Activated T-helper 1 cell treated with anti-CD3 and anti-CD28 coated beads, Interleukin-2, amount 50 U/mL, for 16 hours (primary cell): Measurements from ENCODE around the gene KIF26A.

Source experiments
- DNase-seq, 2 donors: peaks; one replicate each; pipeline ENCODE4 v3.0.0-alpha.2; 2020; ENCODE audit warnings: low read depth in 1 of 2, low spot score in 1 of 2

KIF26A gene

DNA sequence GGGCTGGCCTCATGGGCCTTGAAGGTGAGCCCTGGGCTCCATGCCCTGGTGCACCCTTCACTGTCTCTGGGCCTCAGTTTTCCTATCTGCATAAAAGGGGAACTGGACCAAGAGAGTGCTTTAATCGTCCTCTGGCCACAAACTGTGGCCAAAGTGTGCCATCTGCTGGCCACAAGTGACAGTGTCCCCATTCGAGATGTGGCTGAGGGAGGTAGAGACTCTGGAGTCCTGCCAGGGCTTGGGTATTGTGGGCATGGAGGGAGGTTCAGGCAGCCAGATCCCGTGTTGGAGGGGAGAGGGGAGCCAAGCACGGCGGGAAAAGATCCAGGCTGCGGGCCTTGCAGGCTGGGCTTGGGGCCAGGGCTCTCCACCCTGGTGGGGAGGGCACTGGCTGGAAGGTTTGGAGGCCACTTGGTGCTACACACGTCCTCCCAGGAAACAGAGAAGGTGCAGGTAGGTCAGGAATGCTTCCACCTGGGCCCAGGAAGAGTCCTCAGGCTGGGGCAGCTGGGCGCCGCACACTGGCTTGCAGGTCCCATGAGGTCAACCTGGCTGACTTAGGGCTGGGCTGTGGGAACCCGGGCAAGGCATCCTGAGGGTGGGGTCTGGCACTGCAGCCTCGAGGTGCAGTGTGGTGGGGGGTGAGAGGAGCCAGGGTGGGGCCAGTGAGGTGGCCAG is 7.3 kb upstream of the KIF26A start:
- no peak for DNase-seq

DNA sequence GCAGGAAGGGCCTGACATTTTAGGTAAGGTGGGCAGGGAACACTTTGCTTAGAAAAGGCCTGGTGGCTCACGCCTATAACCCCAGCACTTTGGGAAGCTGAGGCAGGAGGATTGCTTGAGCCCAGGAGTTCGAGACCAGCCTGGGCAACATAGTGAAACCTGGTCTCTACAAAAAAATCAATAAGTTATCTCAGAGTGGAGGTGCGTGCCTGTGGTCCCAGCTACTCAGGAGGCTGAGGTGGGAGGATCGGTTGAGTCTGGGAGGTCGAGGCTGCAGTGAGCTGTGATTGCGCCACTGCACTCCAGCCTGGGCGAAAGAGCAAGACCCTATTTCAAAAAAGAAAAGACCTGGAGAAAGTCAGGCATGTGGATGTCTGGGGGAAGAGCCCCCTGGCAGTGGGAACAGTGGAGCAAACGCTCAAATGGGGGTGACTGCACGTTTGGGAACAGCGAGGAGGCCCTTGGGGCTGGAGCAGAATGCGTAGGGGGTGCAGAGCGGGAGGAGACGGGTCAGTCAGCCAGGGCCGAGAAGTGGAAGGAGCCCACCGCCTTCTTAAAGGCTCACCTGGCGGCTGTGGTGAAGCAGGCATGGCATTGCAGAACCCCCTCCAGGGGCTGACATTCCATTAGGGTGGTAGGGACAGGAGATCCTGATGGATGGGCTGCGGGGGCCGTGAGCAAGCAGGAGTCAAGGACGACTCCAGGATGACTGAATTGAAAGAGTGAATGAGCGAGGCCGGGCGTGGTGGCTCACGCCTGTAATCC is 6.2 kb upstream of the KIF26A start:
- DNase-seq, result no peak

DNA sequence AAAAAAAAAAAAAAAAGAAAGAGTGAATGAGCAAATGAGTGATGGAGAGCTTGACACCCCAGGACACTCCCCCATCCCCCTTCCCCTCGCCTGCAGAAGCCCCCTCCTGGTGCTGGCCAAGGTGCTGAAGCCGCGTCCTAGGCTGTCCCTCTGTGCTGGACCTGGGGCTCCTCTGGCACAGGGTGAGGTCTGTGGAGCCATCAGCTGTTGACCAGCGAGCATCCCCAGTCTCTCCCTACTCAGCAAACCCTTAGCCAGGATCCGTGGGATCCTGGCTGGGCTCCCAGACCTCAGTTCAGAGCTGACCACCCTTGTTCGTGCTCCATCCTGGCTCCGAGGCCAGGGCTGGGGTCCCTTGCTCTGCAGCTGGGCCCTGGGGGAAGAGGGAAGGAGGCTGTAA is 5.4 kb upstream of the KIF26A start:
- DNase-seq, result no peak

DNA sequence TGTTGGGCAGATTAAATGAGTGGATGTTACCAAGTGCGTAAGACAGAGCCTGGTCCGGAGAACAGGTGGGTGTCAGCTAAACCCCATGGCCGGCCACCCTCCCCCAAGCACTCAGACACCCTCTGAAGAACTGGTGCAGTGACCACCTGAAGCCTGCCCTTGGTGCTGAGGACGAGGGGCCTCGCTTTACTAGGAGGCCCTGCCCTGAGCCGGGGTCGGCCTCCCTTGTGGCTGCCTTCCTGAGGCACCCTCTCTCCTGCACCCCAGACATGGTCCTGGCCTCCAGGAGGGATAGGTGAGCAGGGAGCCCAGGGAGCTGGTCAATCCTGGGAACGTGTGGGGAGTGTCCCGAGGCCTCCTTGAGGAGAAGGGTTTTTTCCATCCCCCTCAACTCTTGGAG is 4.9 kb upstream of the KIF26A start:
- DNase-seq, result no peak

DNA sequence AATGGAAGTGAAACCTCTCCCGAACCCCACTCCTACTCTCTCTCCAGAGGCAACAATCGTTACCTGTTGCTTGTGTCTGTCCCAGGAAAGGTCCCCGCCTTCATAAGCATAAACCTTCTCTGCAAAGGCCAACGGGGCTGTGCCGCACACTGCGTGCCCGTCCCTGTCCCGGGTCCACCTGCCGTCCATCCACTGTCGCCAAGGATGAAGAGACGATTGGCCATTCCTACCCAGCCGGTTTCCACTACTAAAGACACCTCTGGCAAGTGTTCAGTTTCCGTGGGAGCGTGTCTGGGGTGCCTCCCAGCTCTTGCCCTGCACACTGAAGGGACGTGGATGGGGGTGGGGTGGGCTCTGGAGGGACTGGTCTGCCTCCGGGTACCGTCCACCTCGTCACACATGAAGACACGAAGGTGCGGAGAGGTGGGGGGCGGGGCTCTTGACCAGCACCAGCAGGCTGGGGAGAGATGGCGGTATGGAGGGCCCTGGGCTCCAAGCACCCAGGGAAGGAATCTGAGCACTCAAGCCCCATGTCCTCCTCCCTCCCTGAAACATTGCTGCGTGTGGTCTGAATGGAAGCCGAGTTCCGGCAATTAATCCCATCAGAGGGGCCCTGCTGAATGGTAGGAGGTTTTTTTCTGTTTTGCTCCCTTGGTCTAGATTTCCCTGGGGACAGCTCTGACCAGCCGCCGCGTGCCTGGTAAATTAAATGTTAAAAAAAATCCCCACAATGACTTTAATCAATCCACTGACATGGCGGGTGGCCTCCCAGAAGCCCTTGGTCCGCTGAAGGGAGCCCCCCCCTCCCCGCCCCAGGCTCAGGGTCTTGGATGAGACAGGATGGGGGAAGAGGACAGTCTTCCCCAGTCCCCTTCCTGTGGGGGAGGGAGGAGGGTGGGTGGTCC is 4.1 kb upstream of the KIF26A start:
- DNase-seq, result no peak

DNA sequence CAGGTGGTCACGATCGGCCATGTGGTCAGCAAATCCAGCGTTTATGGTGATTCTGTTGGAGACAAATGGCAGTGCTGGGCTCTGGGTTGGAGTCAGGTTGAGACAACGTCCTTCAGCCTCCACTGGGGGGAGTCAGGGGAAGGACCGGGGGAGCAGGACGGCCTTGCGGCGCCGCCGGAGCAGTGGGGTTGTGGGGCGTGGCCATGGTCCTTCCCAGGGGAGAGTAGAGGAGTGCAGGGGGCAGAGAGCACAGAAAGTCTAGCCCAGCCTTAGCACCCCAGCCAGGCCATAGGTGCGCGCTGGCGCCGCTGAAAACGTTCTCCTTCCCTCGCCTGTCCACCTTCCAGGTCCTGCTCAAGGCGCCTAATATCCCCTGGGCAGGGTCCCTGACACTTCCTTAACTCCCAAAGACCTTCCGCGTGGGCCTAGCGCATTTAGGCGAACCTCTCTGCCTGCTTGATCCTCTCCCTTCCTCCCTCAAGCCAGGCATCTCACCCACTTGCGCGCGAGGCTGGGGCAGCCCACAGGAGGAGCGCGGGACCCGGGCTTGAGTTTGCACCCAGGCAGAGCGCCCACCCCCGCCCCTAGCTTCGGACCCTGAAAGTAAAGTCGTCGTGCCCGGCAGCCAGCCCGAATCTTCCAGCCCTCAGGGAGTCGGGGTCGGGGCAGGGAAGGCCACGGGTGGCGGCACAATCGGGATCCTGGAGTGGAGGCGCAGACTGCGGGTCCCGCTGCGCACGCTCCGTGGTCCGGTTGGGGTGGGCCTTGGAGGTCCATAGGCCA is 3.1 kb upstream of the KIF26A start:
- DNase-seq, result no peak

DNA sequence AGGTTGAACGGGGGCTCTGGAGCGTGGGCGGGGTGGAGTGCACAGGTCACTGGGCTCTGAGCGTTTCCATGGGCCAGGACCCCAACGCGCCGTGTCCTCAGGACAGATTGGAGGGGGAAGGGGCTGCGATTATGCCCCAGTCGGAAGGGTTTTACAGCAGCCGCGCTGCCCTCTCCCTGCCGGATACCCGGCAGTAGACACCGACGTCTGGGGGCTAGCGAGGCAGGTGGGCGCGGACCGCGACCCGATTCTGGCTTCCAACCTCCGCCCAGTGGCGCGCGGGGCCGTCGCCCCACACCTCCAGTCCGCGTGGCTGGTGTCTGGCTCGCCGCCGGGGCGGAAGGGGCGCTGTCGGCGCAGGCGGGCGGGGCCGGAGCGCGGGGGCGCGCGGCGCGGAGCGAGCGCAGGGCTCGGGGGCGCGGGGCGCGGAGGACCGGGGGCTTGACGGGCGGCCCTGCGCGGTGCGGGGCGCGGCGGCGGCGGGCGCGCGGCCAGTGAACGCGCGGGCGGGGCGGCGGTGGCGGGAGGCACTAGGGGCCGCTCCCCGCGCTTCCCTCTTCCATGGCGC is 2.4 kb upstream of the KIF26A start:
- no peak for DNase-seq

DNA sequence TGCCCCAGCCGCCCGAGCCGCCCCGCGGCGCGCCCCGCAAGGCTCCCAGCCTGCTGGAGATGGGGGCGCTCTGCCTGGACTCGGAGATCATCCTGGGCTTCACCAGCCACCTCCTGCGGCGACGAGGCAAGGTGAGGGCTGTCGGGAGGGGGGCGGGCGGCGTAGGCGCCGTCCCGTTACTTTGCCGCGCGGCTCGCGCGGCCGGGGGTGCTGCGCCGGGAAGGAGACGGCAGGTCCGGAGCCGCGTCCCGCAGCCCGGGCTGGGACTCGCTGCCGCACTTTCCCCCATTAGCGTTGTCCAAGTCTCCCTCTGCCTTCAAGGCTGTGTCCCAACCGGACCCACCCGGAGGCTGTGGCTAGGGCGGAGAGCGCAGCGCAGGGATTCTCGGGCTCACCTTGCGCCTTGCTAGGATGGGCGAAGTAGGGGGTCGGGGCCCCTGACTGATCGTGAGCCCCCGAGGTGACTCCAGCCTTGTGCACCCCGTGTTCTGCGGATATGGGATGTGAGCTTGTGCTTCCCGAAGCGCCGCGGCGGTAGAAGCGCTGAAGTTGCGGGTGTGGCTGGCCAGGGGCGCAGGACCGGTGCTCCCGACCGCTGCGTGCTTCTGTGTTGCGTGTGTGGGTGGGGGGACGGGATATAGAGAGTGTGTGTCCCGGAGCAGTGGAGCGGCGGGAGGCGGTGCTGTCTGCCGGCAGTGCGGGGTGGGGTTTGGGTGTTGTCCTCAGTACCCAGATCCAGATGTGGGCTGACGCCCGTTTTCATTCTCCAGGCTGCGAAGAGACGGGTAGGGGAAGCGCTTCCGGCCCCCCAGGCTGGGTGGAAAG is 1.7 kb upstream of the KIF26A start:
- no peak for DNase-seq

DNA sequence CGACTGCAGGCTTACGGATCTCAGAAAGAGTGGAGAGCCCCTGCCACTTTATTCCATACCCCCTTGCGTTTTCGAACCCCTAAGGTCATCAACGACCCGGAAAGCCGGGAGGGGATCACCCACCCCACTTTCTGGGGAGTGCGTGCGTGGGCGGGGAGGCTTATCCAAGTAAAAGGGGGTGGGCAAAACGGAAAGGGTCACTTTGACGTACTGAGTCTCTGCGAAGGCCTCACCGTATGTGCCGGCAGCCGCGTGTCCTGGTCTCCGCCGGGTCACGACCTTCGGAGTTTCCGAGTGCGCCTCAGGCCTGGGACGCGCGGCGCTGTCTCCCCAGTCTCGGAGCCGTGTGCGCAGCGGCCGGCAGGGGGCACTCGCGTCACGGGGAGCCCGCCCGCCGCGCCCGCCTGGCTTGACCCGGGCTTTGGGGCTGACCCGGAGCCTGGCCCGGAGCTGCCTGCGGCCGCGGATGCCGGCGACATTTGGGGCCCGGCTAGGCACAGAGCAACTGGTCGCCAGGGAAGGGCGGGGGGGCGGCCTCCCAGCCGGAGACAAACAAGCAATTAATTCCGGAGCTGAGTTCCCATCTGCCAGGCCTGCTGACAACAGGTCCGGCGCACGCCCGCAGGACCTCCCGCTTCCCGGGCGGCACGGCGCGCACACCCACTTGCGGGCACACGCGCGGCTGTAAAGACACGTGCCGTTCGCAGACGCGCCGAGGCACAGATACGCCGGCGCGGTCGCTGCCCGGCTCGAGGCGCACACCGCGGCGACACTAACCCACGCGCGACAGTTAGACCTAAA is 890 bp upstream of the KIF26A start:
- DNase-seq, result peak; percentile 37

DNA sequence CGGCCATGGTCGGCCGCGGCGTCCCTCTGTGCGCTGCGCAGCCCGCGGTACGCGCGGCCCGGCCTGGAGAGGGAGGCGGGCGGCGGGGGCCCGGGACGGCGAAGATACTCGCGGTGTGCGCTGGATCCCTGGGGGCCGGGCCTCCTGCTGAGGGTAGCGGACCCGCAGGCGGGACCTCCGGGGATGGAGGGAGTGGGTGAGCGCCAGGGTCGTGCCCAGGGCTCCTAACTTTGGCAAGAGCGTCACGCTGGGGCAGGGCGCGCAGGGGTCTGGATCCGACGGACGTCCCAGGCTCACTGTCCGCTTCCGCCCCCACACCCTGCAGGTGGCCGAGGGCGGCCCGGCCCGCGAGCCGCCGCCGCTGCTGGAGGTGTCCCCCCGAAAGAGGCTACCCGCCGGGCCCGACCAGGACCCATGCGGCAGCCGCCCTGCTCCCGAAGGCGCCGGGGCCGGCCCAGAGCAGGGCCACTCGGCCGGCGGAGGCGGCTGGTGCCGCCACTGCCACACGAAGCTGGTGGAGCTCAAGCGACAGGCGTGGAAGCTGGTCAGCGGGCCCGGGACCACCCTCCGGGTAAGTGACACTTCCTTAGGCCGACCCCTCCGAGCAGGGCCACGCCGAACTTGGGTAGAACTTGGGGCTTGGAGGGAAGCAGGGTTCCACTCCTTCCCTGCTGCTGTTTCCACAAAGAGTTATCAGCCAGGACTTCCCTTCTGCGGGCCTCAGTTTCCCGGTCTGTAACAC is 502 bp downstream of the KIF26A start:
- DNase-seq, result no peak

DNA sequence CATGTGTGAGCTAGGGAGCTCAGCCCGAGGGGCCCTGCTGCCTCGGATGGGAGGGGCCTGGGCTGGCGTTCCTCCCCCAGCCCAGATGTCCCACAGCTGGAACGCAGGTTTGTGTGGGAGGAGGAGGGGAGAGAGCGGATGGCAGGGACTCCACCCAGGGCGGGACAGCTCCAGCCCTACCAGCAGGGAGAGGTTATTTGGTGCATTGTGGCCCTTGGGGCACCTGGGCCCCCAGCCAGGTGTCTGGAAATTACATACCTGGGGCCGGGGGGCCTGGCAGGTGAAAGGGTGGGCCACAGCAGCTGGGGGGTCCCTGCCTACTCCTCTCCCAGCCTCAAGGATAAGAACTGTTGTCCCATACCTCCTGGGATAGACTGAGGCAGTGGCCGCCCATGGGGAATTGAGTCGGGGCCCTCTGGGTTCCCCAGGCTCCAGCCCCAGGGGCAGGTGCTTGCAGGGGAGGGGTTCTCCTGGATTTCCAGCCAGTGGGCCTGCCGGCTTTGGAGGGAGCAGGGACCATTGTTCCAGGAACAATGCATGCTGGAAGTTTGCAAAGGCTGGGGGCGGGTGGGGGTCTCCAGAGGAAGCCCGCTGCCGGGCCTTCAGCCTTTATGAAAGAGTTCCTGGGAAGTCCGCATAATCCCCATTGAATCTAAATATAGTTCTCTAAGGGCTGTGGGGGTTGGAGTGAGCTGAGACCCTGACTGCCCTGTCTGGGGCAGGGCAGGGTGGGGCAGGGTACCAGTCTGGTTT is 1.2 kb downstream of the KIF26A start:
- DNase-seq, result no peak

DNA sequence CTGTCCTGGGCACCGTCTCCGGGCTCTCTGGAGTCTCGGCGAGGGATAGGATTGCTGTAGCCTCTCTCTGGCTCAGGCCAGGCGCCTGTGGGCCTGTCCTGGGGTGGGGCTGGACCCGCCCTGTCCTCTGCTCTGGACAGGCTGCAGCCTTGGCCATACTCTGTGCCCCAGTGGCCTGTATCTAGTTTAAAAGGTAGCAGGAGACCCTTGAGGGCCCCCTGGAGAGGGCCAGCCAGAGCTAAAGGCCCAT is 1.8 kb downstream of the KIF26A start:
- DNase-seq, result no peak

DNA sequence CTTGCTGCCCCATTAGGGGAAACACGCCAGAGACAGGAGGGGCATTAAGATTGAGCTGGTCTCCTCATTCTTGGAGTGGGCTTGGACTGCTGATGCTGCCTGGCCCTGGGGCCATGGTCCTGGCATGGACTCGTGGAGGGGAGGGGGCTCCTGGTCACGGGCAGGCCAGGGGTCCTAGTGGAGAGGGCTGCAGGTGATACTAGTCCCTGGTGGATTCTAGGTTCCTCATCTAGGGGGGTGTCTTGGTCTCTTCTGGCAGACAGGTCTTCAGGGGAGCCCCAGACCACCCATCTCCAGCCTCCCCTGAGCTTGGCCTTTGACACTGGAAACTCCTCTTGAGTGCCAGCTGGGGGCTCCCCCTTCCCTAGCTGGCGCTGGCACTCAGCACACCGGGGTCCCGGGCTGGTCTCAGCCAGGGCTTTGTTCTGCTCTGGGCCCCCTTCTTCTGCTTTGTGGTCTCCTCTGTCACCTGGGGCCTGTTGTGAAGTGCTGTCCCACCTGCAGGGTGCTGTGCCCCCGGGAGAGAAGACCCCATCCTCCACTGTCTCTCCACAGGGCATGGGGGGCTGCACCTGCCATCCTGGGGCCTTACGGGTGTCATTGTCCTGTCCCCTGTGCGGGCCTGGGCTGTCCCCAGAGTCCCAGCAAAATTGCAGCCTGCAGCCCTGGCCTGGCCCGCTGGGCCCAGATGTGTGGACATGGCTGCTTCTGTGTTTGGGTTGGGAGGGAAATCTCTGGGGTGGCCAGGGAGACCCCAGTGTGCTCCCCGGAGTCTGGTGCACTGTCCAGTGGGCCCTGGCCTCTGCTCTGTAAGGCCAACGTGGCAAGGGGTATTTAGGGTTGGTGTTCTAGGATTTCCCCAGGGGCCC is 2.3 kb downstream of the KIF26A start:
- no peak for DNase-seq

DNA sequence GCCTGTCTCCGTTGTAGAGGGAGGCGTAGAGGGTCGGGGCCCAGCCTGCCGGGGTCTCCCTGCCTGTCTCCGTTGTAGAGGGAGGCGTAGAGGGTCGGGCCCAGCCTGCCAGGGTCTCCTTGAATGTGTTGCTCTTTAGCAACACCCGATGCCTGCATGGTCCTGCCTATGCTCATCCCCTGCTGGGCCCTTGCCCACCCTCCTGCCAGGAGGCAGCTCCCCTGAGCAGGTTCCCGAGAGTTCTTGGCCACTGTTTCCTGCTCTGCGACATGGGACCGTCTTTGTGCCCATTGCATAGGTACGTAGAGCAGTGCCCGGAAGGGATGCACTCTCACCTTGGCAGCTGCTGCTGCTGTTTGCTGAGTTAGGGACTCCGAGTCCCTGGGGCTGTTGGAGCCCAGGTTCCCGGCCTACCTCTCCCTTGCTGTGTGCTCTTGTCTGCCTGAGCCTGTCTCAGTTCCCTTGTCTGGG is 3.3 kb downstream of the KIF26A start:
- no peak for DNase-seq

DNA sequence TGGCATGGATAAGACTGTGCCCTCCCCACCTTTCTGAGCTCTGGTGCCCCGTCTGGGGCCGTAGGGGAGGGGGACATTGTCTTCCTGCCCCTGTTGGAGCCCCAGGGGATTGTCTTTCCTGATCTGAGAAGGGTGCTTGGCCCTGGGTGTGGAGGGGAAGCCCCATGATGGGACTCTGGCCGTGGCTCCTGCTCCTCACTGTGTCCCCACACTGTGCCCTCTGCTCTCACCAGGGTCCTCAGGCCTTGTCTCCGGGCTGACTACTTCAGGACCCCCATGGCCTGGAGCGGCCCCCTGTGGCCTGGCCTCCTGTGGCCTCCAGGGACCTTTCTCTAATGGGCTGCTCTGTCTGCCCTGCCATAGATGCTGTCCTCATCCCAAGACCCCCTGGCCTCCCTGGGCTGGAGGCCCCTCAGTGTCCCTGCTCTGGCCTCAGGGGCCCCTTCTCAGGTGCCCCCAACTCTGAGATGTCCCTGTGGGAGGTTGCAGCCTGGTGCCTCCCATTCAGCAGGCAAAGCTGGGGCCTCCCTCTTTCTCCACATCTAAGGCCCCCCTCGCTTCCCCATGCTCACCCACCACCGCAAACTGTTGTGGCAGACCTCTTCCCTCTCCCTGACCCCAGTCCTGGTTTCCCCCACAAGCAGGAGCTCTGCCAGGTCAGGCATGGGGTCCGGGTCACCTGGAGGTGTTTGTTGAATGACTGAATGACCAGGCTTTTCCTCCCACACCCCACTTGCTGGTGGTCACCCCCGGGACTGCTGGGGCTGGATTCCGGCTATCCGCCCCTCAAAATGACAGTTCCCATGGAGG is 4.0 kb downstream of the KIF26A start:
- DNase-seq, result no peak

DNA sequence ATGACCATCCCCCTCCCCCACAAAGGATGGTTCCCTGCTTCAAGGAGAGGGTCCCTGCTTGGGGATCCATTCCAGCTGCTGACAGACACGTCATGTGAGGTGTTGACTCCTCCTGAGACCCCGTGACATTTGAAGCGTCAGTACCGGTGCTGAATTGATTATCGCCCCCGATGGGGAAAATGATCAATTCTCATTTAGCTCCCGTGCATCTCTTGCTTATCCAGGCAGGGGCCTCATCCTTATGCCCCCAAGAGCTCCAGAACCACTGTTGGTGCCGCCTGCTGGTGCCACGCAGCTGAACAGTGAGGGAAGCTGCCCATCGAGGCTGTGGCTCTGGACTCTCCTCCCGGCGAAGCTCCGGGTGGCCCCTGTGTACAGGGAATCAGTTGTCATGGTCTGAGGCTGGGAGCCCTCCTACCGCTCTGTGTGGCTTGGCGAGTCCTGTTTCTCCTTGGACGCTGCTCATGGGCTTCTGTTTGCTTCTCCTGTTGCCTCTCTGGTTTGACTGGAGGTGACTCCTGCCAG is 4.6 kb downstream of the KIF26A start:
- DNase-seq, result no peak
